DMS153 (cell line): ENCODE measurements around the gene UBE2V1.
"Not testable (repeated sequence)": the region's sequence is repeated elsewhere in the genome, so short reads cannot be mapped to it uniquely, and the experiment has no call there.

Source experiments
- DNase-seq: peaks from one replicate; lab custom pipeline; 2025; lab: John Stamatoyannopoulos, UW

The UBE2V1 gene

DNA sequence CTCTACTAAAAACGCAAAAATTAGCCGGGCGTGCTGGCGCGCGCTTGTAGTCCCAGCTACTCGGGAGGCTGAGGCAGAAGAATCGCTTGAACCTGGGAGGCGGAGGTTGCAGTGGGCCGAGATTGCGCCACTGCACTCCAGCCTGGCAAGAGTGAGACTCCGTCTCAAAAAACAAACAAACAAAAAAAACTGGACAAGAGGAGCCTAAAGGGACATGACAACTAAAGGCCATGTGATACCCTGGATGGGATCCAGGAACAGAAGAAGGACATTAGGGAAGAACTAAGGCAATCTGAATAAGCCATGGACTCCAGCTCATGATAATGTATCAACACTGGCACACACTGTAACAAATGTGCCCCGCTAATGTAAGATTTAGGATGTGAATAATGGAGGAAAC, 24.8 kb upstream of the UBE2V1 start:
- DNase-seq = peak; percentile 16

DNA sequence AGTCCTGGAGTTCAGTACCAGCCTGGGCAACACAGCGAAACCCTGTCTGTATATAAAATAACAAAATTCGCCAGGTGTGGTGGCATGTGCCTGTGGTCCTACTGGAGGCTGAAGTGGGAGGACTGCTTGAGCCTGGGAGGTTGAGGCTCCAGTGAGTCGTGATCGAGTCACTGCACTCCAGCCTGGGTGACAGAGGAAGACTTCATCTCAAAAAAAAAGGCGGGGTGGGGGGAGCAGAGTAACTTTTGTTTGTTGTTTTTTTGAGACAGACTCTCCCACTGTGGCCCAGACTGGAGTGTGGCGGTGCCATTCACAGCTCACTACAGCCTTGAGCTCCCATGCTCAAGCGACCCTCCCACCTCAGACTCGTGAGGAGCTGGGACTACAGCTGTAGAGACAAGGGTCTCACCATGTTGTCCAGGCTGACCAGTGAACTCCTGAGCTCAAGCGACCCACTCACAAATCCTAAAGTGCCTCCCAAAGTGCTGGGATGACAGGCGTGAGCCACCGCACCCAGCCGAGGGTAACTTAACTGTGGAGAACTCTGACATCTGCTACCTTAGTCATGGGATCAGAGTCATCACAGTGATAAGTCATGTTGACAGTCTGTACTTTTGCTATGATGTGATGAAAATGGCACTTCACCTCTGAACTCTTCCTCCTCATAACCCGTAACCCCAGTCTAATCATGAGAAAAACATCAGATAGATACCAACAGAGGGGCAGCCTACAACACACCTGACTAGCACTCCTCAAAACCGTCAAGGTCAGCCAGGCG, 24.1 kb upstream of the UBE2V1 start:
- DNase-seq = no peak

DNA sequence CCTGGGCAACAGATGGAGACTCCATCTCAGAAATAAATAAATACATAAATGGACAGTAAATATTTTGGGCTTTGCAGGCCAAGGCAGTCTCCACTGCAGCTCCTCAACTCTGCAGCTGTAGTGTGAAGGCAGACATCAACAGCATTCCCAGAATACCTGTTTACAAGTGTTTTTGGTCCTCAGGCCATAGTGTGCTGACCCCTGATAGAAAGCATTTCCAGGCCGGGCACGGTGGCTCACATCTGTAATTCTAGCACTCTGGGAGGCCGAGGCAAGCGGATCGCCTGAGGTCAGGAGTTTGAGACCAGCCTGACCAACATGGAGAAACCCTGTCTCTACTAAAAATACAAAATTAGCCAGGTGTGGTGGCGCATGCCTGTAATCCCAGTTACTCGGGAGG, 22.2 kb upstream of the UBE2V1 start:
- DNase-seq = not testable (repeated sequence)

DNA sequence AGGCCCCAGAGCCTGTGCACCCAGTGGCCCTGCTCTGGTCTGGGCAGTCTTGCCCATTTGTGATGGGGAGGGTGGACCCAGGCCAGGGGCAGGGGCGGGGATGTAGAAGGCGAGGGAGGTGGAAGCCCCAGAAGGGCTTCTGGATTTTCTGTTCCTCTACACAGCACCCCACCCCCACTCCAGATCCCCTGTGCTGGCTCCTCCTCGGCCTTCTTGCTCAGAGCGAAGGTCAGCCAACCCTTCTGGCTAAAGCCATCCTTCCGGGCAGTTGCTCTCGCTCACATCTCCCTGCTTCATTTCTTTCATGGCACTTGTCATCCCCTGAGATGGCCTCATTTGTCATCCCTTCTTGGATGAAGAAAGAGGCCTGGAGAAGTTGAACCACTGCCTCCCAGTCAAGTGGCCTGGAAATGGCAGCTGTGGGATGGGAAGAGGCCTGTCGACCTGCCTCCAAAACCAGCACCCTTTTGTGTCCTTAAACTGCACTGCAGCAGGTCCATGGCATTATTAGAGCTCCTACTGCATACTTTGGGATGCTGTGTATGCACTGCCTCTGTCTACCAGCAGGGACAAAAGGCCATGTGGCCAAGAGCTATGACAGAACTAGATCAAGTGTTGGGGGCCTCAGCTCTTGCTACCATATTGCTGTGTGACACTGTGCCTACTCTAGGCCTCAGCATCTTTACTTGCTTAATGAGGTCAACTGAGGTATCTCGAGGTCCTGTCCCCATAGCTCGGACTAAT, 20.7 kb upstream of the UBE2V1 start:
- no peak for DNase-seq

DNA sequence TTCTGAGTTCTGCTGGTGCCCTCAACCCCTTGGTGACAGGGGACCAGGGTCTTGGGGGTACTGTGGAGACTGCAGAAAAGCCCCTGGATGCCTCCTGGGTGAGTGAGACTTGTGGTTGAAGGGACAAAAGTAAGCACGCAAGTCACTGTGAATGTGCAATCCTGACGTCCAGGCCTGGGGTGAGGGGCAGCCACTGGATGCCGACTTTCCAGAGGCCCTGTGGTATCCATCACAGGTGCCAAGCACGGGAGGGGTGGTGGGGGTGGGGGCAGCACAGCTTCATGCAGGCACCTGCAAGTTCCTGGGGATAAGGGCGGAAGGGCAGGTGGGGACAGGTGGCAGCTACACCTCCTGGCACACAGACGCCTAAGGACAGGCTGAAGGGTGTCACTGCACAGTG, 20.1 kb upstream of the UBE2V1 start:
- DNase-seq = no peak

DNA sequence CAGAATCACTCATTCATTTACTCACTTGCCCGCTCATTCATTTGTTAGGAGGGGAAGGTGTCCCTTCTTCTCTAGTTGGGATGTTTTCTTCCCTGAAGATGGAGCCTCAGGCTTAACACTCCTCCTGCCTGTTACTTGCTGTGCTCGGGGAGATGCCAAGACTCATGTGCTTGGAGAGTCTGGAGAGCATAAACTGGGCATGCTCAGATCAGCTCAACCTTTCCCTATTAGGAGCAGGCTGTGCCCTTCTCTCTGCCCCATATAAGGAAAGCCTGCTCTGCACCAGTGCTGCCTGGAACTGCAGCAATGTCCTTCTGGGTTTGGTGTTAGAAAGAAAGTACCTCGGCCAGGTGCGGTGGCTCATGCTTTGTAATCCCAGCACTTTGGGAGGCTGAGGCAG, 18.0 kb upstream of the UBE2V1 start:
- DNase-seq = no peak

DNA sequence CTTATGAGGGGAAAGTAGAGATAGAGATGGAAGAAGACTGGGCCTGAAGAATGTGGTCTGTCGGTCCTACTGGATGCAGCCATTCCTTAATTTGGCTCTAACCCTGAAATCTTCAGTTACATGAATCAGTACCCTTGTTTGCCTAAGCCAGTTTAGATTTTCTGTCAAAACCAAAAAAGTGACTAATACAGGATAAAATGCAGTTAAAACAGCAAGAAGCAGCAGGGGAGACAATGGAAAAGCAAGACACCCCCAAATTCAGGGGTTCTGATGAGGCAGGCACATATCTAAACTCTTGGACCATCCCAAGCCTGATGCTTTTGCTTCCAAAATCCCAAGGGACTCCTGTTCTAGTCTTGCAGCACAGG, 17.4 kb upstream of the UBE2V1 start:
- DNase-seq = no peak

DNA sequence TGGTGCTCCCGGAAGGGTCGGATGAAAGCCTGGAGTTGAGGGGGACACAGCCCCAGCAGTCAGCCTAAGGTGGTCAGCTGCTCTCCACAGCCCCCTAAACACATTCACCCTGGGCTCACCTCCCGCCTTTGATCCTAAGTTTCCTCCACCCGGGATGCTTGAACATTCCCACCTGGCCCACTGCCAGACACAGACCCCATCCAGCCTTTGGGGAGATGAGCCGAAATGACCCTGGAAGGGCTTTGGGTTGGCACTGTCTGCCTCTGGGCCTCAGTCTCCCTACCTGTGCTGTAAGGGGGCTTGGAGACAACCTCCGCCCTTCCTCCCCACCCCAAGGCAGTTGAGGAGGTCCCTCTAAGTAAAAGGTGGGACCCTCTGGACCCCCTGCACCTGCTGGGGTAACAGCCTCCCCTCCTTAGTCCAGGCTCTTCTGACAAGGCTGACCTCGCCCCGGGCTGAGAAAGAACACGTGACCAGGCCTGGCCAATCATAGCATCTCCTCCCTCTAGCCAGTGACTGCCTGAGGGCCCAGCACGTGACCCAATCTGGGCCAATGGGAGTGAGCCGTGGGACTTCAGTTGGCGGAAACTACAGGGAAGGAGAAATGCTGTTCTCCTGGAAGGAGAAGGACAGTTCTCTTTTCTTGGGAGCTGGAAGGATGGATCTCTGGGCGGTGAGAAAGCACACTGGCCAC, 16.9 kb upstream of the UBE2V1 start:
- no peak for DNase-seq

DNA sequence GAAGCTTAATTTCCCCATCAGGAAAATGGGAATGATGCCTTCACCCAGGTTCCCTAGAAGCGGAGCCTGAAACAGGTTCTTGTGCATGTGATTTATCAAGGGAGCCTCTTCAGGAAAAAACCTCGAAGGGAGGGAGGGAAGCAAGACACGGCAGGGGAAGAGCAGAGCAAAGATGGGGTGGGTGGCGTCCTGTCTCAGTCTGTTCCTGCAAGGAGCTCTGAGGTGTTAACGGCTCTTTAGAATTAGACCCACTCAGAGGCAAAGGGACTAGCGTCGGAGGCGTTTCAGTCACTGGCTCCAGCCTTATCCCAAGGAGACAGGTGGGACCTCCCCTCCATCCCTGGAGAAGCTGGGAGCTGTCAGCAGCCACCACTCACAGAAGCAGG, 15.6 kb upstream of the UBE2V1 start:
- no peak for DNase-seq

DNA sequence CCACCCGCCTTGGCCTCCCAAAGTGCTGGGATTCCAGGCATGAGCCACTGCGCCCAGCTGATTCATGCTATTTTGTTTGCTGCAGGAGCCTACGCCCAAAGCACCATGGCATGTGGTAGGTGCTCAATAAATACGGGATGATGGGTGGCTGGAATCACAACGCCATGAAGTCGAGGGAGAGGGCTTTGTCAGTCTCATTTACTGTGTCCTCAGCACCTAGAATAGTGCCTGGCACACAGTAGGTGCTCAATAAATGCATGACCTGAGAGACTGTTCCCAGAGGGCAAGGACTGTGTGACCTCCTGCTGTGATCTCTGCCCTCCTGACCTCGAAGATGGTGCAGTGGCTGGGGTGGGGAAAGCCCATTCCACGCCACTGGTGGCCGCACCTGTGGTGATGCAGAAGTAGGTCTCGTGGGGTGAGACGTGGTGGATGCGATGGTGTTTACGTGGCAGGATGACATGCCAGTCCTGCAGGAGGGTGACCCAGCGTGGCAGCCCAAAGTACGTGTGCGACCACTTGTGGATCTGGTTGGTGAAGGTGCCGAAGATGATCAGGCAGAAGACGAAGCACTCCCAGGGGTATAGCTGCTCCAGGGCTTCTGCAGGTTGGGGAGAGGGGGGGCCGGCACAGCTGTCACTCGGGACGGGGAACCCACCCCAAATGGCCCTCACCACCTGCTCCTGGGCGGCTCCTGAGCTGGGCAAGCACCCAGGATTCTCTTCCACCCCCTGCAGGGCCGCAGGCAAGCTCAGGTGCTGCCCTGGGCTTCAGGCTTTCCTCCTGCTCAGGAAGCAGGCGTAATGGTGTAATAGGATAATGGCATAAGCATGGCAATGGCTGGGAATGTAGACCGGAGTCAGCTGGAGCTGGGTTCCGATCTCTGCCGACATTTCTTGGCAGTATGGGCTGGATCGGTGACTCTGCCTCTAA, 14.9 kb upstream of the UBE2V1 start:
- no peak for DNase-seq

DNA sequence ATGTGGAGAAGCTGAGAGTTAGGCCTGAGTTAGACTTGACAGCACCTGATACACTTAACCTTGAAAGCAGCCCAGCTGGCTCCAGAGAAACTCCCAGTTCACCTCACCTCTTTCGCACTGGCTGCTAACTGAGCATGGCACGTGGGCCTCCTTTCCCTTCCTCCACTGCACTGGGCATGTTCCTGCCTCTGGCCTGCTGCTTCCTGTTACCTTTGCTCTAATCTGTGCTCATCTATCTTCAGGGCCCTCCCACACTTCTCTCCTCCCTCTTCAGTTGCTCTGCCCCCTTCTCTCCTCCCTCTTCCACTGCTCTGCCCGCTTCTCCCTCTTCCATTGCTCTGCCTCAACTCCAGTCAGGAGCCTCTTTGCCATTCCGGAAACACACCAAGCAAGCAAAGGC, 13.7 kb upstream of the UBE2V1 start:
- no peak for DNase-seq

DNA sequence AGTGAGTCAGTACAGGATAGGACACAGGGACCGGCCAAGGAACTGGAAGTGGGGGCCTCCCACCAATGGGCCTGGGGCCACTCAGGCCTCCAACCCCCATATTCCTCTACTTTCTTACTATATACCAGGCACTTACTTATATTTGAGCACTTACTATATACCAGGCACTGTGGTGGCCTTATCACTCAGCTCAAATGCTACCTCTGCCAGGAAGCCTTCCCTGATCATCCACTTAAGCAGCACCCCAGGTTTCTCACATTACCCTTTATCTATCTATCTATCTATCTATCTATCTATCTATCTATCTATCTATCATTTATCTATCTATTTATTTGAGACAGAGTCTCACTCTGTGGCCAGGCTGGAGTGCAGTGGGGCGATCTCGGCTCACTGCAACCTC, 12.3 kb upstream of the UBE2V1 start:
- DNase-seq = no peak

DNA sequence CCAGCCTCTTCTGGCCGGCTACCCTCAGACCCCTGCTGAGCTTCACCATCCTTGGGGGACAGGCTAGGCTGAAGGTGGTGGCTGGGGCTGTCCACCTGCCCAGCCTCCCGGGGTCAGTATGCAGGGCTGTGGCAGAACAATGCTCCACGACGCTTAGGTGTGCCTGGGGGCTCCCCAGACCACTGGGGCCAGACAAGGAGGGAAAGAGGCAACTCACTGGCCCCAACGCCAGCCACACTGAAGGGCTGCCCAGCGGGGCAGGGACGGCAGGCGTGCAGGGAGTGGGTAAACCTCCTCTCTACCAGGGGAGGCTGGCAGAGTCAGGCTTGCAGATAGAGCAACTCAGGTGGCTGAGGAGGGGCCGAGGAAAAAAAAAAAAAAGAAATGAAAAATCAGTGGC, 11.5 kb upstream of the UBE2V1 start:
- no peak for DNase-seq

DNA sequence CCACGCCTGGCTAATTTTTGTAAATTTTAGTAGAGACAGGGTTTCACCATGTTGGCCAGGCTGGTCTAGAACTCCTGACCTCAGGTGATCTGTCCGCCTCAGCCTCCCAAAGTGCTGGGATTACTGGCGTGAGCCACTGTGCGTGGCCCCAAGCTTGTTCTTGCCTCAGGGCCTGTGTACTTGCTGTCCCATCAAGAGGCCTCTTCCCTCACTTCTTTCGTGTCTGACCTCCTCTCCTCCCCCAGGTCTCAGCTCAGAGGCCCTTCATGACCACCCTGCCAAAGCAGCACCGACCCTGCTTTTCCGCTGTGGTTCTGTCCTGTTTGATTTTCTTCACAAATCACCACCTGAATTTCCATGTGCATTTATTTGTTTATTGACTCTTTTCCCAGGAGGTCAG, 10.5 kb upstream of the UBE2V1 start:
- DNase-seq = no peak

DNA sequence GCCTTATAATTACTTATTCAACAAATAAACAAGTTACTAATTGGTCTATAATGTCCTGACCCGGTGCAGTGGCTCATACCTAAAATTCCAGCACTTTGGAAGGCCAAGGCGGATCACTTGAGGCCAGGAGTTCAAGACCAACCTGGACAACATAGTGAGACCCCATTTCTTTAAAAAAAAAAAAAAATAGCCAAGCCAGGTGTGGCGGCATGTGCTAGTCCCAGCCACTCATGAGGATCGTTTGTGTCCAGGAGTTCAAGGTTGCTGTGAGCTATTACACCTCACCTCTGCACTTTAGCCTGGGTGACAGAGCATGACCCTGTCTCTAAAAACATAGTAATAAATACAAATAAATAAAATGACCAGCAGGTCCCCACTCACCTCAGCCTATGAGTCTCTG, 9.8 kb upstream of the UBE2V1 start:
- no peak for DNase-seq

DNA sequence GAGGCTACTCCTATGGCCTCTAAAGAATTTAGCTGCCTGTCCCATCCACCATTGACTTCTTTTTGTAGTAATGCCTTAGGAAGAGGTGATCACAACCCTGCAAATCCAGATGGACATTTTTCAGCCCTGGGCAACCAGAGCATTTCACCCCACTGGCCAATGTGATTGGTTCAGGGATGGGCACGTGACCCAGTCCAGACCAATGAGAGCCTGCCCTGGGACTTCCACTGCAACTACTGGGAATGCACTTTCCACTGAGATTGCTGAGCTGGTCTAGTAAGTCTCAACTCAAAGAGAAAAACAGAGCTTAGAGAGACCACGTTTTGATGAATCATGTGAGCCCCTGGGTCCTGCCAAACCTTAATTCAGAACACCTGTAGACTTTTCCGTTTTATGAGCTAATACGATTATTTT, 8.9 kb upstream of the UBE2V1 start:
- DNase-seq = no peak

DNA sequence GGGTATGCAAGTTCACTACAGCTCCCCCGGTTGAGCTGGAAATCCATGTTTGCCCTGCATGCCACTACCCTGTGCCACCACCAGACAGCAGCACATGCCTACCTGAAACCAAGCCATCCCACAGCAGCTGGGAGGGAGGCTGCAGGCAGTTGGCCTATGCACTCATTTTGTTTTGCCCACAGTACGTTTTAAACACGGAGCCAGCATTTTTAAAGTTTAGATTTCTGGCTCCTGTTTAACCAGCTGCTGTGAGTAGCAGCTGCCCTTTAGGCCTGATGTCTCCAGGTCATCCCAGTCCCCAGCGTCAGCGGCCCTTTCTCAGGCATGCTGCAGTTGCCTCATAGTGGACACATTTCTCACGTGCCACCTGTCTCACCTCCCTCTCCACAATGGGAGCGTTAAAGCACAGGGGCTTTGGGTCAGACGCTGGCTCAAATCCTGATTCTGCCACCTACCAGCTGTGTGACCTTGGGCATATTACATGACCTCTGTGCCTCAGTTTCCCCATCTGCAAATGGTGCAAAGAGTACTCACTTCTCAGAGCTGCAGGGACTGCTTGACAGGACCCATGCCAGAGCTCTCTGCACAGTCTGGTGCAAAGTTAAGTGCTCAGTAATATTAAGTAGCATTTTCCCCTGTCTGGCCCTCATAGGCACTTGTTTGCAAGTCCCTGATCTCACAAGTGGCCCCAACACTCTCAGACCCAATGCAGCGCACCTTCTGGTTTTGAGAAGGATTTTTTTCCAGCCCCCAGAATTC, 8.2 kb upstream of the UBE2V1 start:
- peak; percentile 43 for DNase-seq

DNA sequence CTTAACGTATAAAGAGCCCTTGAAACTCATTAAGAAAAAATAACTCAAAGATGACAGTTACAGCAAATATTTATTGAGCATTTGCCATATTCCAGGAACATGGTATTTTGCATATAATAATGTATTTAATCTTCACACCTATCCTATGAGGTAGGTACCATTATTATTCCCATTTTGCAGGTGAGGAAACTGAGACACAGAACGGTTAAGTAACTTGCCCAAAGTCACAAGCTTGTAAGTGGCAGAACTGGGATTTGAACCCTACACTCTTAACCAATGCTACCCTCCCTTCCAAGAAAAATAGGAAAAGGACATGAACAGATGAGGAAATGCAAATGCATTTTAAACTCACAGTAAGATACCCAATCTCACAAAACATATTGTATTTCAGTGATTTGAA, 5.3 kb upstream of the UBE2V1 start:
- no peak for DNase-seq

DNA sequence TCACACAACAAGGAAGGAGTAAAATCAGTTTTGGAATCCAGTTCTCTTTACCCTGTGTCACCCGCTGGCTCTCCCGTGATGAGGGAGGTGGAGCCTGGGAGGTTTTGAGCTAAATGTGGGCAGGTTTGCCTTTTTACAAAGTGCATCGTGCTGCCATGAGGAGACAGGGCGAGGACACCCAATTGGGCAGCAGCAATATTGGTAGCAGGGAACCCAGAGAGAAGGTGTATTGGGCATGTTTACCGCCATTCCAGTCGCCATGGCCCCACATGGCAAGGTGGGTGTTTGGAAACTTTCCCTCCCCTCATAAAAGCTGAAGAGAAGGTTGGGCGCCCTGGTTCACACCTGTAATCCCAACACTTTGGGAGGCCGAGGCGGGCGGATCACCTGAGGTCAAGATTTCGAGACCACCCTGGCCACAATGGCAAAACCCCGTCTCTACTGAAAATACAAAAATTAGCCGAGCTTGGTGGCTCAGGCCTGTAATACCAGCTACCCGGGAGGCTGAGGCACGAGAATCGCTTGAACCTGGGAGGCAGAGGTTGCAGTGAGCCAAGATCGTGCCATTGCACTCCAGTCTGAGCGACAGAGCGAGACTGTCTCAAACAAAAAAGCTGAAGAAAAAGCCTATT, 3.5 kb upstream of the UBE2V1 start:
- no peak for DNase-seq

DNA sequence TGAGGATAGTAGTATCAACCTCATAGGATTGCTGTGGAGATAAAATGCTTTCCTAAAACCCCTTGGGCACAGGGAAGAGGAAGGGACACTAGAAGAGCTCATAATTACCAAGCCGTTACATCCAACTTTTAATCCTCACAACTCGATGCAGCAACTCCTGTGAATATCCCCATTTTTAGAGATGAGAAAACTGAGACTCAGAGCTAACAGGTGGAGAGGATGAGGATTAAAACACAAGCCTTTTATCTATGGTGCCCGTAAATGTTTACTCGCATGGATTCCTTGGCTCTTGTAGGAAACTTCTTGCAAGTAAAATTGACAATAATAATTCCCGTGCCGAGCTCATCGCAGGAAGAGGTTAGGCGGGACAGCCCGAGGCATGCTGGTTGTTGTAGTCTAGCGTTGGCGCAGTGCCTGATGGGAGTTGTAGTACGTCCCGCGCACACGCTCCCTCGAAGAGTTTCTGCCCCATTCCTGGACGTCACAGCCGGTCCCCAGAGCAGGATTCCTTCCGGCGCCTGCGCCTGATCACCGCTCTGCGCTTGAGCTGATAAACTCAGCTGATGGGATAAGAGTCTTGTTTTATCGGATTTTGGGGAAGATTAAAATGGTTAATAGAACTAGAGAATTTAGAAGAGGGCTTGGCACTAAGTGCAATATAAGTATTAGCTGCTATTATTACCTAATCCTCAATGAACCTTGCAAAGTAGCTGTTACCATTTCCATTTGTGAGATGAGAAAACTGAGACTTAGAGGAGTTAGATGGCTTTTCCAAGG, 2.8 kb upstream of the UBE2V1 start:
- peak; percentile 86 for DNase-seq
